Testis (tissue), 2 donors: ENCODE data around the gene TRPV5.

Source experiments
- POLR2A ChIP-seq: fragments of 450-650 bp; IDR thresholded peaks from one replicate; pipeline ENCODE4 v1.6.1; 2017; ENCODE audit warnings: antibody characterized with exemption, mild to moderate bottlenecking, moderate library complexity
- TF ChIP-seq, protein P1 (sequence below), 3 experiments: fragments of 450-650 bp in 2 of 3; fragments of 200-600 bp in 1 of 3; sonication (generic) in 1 of 3; IDR thresholded peaks; one replicate each; pipeline ENCODE4 v1.5.1; 2016 to 2019; ENCODE audit warnings: antibody characterized with exemption in 3 of 3, mild to moderate bottlenecking in 2 of 3, moderate library complexity in 1 of 3

DNA sequence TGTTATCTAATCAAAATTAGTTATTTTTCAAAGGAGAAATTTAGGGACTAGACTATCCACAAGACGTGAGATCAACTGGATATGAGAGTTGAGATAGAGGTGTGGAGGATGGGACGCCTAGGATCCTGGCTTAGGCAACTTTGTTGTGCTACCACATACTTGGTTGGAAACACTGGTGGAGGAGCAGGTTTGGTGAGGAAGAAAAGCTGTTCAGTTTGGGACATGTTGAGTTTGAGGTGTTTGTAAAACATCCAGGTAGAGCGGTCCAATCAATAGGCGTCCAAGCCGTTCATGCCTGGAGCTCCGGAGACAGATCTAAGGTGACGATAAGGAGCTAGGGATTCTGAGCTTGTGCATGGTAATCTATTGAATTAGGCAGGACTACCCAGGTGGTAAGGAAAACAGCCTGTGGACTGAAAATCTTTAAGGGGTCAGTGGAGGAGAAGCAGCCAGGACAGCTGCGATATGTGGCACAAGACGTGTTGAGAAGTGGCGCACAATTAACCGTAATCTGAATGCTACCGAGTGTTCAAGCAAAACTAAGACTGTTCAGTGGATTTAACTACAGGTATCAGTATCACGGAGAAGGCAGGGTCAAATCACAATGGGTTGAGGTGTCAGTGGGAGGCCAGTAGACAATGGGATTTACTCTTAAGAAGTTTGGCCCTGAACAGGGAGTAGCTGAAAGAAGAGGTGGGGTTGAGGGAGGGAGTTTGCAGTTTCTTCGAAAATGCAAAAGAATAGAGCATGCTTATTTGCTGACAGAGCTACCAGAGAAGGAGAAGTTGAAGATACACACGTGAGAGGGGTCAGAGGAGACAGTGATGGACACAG, 31.9 kb downstream of the TRPV5 start:
- TF ChIP-seq, protein P1, sequence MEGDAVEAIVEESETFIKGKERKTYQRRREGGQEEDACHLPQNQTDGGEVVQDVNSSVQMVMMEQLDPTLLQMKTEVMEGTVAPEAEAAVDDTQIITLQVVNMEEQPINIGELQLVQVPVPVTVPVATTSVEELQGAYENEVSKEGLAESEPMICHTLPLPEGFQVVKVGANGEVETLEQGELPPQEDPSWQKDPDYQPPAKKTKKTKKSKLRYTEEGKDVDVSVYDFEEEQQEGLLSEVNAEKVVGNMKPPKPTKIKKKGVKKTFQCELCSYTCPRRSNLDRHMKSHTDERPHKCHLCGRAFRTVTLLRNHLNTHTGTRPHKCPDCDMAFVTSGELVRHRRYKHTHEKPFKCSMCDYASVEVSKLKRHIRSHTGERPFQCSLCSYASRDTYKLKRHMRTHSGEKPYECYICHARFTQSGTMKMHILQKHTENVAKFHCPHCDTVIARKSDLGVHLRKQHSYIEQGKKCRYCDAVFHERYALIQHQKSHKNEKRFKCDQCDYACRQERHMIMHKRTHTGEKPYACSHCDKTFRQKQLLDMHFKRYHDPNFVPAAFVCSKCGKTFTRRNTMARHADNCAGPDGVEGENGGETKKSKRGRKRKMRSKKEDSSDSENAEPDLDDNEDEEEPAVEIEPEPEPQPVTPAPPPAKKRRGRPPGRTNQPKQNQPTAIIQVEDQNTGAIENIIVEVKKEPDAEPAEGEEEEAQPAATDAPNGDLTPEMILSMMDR (IDR thresholded peaks at IDR 0.05) = no peak
- TF ChIP-seq POLR2A = no peak
